ENCODE data around the gene PPP1R37. TPM values are rescaled to one million over a fixed set of nuclear protein-coding genes. Genes with fewer than 3 reads are reported as not detected.
"Not testable (repeated sequence)": the region's sequence is repeated elsewhere in the genome, so short reads cannot be mapped to it uniquely, and the experiment has no call there.

The PPP1R37 gene
- total RNA-seq, 1 donor from 2014 or later: 38.6 TPM

DNA sequence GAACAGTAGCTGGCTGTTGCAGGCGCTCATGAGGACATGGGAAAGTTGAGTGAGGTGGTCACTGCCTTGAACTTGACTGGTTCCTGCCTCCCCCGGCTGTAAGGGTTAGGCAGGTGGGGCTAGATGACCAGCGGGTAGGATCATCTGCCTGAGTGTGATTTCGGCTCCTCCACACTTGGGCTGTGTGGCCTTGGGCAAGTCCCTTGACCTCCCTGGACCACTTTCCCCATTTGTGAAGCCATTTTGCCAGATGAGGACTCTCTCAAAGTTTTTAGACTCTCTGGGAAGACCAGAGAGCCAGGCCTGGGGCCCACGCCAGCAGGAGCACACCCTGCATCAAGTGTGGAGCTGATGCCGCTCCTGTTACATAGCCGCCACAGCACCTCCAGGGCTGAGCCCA, 9.5 kb downstream of the PPP1R37 start:
- DNase-seq (ENCODE audit: low read depth, low spot score): no peak
- no peaks in the 10 kb centered on the region for H3K9me3 Mint-ChIP-seq
- no peaks in the 10 kb centered on the region for H3K27me3 Mint-ChIP-seq (ENCODE audit: low read depth)
- no peak for TF ChIP-seq CTCF (conservative IDR thresholded peaks at IDR 0.05)
- H3K4me3 Mint-ChIP-seq: no peak overlapping the region
- H3K4me1 Mint-ChIP-seq: peaks cover 47% of the 10 kb centered on the region
- H3K36me3 Mint-ChIP-seq (ENCODE audit: low read depth): no peaks in the 10 kb centered on the region
- no peak overlapping the region for H3K27ac Mint-ChIP-seq (ENCODE audit: unreplicated experiment)

- Mint-ChIP-seq H3K9me3 (no peaks in the 10 kb centered on the region), H3K27ac (ENCODE audit: unreplicated experiment) (no peak overlapping the region), H3K27me3 (ENCODE audit: low read depth) (no peaks in the 10 kb centered on the region), H3K4me3 (no peak overlapping the region), H3K36me3 (ENCODE audit: low read depth) (no peaks in the 10 kb centered on the region), H3K4me1 (peaks cover 43% of the 10 kb centered on the region)
- DNase-seq (ENCODE audit: low read depth, low spot score): no peak
- TF ChIP-seq CTCF (conservative IDR thresholded peaks at IDR 0.05): no peak
Measured at GRCh38 chr19:45103156-45103507, 10.2 kb downstream of the PPP1R37 start.

DNA sequence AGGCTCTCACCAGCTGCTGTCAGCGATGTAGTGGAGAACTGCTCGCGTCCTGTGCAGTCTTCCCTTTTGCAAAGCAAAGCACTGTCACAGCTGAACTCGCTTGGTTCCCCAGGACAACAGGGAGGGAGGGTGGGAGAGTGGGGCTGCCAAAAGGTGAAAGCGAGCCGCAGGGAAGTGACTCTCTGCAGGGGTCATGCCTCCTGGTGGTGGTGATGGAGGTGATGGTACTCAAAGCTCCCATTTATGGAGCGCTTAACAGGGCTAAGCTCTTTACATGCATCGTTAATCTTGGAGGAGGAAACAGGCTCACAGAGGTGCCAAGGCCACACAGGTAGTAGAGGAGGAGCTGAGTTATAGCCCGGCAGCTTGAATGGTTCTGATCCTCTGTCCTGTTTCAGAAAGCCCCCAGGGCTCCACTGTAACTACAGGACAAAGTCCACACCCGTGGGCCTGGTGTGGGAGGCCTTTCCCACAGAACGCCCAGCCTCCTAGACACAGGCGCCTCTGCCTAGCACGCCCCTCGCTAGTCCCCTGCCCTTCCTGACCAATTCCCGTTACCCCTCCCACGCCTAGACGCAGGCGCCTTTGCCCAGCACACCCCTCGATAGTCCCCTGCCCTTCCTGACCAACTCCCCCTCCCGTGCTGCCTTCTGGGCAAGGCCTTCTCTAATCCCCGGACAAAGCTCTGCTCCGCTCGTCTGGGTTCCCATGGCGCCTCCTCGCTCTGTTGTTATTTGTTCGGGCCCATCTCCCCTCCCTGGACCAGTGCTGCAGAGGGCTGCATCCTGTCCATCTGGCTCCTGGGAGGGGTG, 10.7 kb downstream of the PPP1R37 start:
- H3K27ac Mint-ChIP-seq (ENCODE audit: unreplicated experiment): peak overlapping the region; percentile 93
- peaks cover 37% of the 10 kb centered on the region for H3K4me1 Mint-ChIP-seq
- DNase-seq (ENCODE audit: low read depth, low spot score): no peak
- H3K27me3 Mint-ChIP-seq (ENCODE audit: low read depth): no peaks in the 10 kb centered on the region
- H3K4me3 Mint-ChIP-seq: peak overlapping the region; percentile 34
- no peak for TF ChIP-seq CTCF (conservative IDR thresholded peaks at IDR 0.05)
- no peaks in the 10 kb centered on the region for H3K36me3 Mint-ChIP-seq (ENCODE audit: low read depth)
- no peaks in the 10 kb centered on the region for H3K9me3 Mint-ChIP-seq

DNA sequence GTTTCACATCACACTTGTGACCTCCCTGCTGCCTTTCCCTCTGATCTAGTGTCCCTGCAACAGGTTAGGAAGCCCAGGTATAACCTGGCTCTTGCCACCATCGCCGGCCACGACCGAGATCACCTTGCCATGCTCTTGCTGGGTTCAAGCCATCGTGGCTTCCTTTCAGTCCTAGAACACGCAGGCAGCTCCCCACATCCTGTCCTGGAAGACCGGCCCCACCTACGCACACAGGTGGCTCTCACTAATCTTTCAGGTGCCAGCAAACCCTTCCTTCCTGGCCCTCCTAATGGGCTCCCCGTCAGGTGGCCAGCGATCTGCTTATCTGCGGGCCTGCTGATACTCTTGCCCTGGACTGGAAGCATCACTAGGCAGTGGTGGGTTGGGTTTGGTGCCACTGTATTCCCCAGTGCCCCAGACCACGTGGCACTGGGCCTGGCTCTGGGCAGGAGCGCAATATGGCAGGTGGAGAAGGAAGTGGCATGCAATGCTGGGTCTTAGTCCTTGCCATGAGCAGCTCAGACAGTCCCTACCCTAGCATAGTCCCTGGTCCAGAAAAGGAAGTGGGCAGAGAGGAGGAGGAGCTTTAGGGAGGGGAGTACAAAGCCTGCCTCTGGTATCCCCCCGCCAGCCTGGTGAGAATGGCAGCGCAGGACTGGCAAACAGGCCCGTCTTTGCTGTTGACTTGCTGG, 11.8 kb downstream of the PPP1R37 start:
- H3K27ac Mint-ChIP-seq (ENCODE audit: unreplicated experiment): no peak overlapping the region
- no peaks in the 10 kb centered on the region for H3K27me3 Mint-ChIP-seq (ENCODE audit: low read depth)

DNA sequence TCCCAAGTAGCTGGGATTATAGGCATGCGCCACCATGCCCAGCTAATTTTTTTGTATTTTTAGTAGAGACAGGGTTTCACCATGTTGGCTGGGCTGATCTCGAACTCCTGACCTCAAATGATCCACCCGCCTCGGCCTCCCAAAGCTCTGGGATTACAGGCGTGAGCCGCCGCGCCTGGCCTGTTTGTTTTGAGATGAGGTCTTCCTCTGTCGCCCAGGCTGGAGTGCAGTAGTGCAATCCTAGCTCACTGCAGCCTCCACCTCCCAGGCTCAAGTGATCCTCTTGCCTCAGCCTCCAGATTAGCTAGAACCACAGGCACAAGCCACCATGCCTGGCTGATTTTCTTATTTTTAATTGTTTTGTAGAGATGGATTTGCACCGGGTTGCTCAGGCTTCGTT, 13.4 kb downstream of the PPP1R37 start:
- not testable (repeated sequence) for H3K27me3 Mint-ChIP-seq (ENCODE audit: low read depth); H3K36me3 Mint-ChIP-seq (ENCODE audit: low read depth); H3K27ac Mint-ChIP-seq (ENCODE audit: unreplicated experiment); H3K9me3 Mint-ChIP-seq; H3K4me3 Mint-ChIP-seq; DNase-seq (ENCODE audit: low read depth, low spot score)
- peaks cover 17% of the 10 kb centered on the region for H3K4me1 Mint-ChIP-seq

More for the DNA sequence above, 11.8 kb downstream of the PPP1R37 start:
- H3K9me3 Mint-ChIP-seq: no peaks in the 10 kb centered on the region
- no peak for TF ChIP-seq CTCF (conservative IDR thresholded peaks at IDR 0.05)
- peaks cover 27% of the 10 kb centered on the region for H3K4me1 Mint-ChIP-seq
- H3K4me3 Mint-ChIP-seq: no peak overlapping the region
- no peak for DNase-seq (ENCODE audit: low read depth, low spot score)
- H3K36me3 Mint-ChIP-seq (ENCODE audit: low read depth): no peaks in the 10 kb centered on the region

DNA sequence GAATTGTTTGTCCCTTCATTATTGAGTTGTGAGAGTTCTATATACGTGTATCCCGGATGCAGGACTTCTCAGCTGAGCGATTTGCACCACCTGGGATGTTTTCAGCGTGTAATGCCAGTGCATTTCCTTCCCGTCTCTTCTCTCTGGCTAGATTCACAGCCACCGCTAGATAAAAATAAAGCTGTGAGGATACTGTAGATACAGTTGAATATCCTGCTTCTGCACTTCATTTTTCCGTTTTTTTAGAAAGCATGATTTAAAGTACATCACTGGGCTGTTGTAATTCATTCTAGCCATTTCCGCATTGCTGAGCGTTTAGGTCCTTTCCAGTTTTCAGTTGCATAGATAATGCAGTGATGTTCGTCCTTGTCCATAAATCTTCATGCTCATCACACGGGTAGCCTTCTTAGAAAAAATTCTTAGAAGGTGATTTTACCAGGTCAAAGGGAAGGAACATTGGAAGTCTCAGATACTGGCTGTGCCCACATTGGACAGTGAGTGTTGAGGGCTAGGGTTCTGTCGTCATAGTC, 14.7 kb downstream of the PPP1R37 start:
- Mint-ChIP-seq H3K4me1 (peaks cover 17% of the 10 kb centered on the region), H3K9me3 (no peaks in the 10 kb centered on the region), H3K27ac (ENCODE audit: unreplicated experiment) (no peak overlapping the region), H3K4me3 (no peak overlapping the region), H3K36me3 (ENCODE audit: low read depth) (no peaks in the 10 kb centered on the region), H3K27me3 (ENCODE audit: low read depth) (no peaks in the 10 kb centered on the region)
- no peak for DNase-seq (ENCODE audit: low read depth, low spot score)
- TF ChIP-seq CTCF (conservative IDR thresholded peaks at IDR 0.05): no peak

Measured in neural crest cell (in vitro differentiated cells).